Hepatocyte (in vitro differentiated cells): Measurements from ENCODE around the gene GLI2. TPM values are rescaled to one million over a fixed set of nuclear protein-coding genes. Genes with fewer than 3 reads are reported as not detected.

Experiments
- DNase-seq: peaks from one replicate; pipeline ENCODE4 v3.0.0-alpha.2; 2016; ENCODE audit warnings: low spot score
- H2AFZ ChIP-seq: fragments of 200-600 bp; sonication (generic); 2 replicates; pipeline ENCODE4 v1.6.0; 2016; ENCODE audit warnings: antibody characterized with exemption, mild to moderate bottlenecking
- H3K27ac ChIP-seq: fragments of 200-600 bp; sonication (generic); 2 replicates; pipeline ENCODE4 v1.5.1; 2016; ENCODE audit warnings: mild to moderate bottlenecking
- H3K27me3 ChIP-seq: fragments of 200-600 bp; sonication (generic); 2 replicates; pipeline ENCODE4 v1.6.1; 2016
- H3K36me3 ChIP-seq: fragments of 200-600 bp; sonication (generic); replicated peaks from 2 replicates; pipeline ENCODE4 v1.5.1; 2016; ENCODE audit warnings: low read depth; ENCODE audit not compliant: insufficient read depth
- H3K4me1 ChIP-seq: fragments of 200-600 bp; sonication (generic); 2 replicates; pipeline ENCODE4 v1.5.1; 2016; ENCODE audit warnings: mild to moderate bottlenecking, moderate library complexity; ENCODE audit not compliant: insufficient read depth
- H3K4me2 ChIP-seq: fragments of 200-600 bp; sonication (generic); 2 replicates; pipeline ENCODE4 v1.6.0; 2016
- H3K4me3 ChIP-seq: fragments of 200-600 bp; sonication (generic); 2 replicates; pipeline ENCODE4 v1.5.1; 2016; ENCODE audit warnings: mild to moderate bottlenecking
- H3K79me2 ChIP-seq: fragments of 200-600 bp; sonication (generic); 2 replicates; pipeline ENCODE4 v1.6.0; 2017; ENCODE audit warnings: mild to moderate bottlenecking
- H3K9me2 ChIP-seq: fragments of 200-600 bp; sonication (generic); replicated peaks from 2 replicates; pipeline ENCODE4 v1.6.0; 2017; ENCODE audit warnings: mild to moderate bottlenecking; ENCODE audit not compliant: insufficient read depth
- H3K9me3 ChIP-seq: fragments of 200-600 bp; sonication (generic); 2 replicates; pipeline ENCODE4 v1.5.1; 2016; ENCODE audit warnings: low read depth, mild to moderate bottlenecking
- H4K20me1 ChIP-seq: fragments of 200-600 bp; sonication (generic); 2 replicates; pipeline ENCODE4 v1.6.0; 2016; ENCODE audit warnings: mild to moderate bottlenecking; ENCODE audit not compliant: insufficient read depth, poor library complexity, severe bottlenecking
- EZH2 ChIP-seq: fragments of 200-600 bp; sonication (generic); IDR thresholded peaks from 2 replicates; pipeline ENCODE4 v1.6.1; 2016; ENCODE audit warnings: antibody characterized with exemption, mild to moderate bottlenecking, borderline replicate concordance
- EZH2phosphoT487 ChIP-seq: fragments of 200-600 bp; sonication (generic); IDR thresholded peaks from one replicate; pipeline ENCODE4 v1.6.1; 2018; ENCODE audit warnings: antibody characterized with exemption, mild to moderate bottlenecking, low read depth, moderate library complexity; ENCODE audit not compliant: unreplicated experiment, severe bottlenecking
- WGBS: methylation state at CpG from one replicate; pipeline ENCODE4 v1.1.6; 2016; ENCODE audit warnings: low lambda C conversion rate; ENCODE audit errors: missing lambda C conversion rate; 5-methylcytosine and 5-hydroxymethylcytosine counted together
- polyA plus RNA-seq: library from polyadenylated mRNA; unstranded; fragments of >200 nt; fragmentation: Nextera tagmentation; extraction: Ambion mirVana; gene quantifications from 2 replicates; pipeline ENCODE4 v1.2.1, GENCODE V29; 2016
- total RNA-seq: library from RNA; depleted of rRNA; stranded (reverse); fragments of >200 nt; gene quantifications from 2 replicates; pipeline ENCODE4 v1.2.3, GENCODE V29; 2014
- TF ChIP-seq, protein P1 (sequence below): fragments of 200-600 bp; sonication (generic); IDR thresholded peaks from 2 replicates; pipeline ENCODE4 v1.5.1; 2016; ENCODE audit warnings: antibody characterized with exemption, mild to moderate bottlenecking; ENCODE audit not compliant: poor library complexity

The GLI2 gene
- total and polyA plus RNA-seq, 2 experiments from 2014 or later: 5.3 to 5.8 TPM

DNA sequence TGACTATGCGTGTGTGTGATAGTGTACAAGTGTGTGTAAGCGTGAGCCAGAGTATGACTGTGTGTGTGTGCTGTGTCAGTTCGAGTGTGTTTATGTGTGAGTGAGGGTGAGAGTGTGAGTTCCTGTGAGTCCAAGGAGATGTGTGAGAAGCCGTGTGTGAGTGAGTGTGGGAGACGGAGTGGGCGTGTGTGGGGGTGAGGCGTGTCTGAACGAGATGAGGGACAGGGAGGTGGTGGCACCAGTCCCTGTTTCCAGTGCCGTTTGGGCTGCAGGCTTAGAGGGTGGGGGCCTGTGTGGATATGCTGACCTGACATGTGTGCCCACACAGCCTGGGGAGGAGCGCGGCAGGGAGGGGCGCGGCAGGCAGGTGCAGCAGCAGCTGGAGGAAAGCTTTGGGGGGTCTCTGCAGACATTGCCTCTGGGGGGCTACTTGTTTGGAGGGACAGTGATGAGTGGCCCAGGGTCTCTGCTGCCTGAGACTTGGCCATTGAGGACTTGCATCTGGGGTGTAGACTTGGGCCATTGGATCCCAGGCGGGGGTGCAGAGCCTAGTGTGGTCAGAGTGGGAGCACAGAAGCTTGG, 41.6 kb downstream of the GLI2 start:
- H3K9me3 ChIP-seq: no peaks in the 10 kb centered on the region
- no peaks in the 10 kb centered on the region for H3K9me2 ChIP-seq
- no peak for DNase-seq
- H3K36me3 ChIP-seq: no peaks in the 10 kb centered on the region
- no peak overlapping the region for H3K27ac ChIP-seq
- H3K27me3 ChIP-seq: no peaks in the 10 kb centered on the region
- peaks cover under 1% of the 10 kb centered on the region for H3K4me1 ChIP-seq
- 92% methylated on average over 14 of the region's 14 CpGs for WGBS
- H3K4me3 ChIP-seq: no peak overlapping the region
- H2AFZ ChIP-seq: no peak overlapping the region
- H3K79me2 ChIP-seq: peaks cover 29% of the 10 kb centered on the region
- TF ChIP-seq EZH2 (no peak), EZH2phosphoT487 (no peak)
- TF ChIP-seq, protein P1, sequence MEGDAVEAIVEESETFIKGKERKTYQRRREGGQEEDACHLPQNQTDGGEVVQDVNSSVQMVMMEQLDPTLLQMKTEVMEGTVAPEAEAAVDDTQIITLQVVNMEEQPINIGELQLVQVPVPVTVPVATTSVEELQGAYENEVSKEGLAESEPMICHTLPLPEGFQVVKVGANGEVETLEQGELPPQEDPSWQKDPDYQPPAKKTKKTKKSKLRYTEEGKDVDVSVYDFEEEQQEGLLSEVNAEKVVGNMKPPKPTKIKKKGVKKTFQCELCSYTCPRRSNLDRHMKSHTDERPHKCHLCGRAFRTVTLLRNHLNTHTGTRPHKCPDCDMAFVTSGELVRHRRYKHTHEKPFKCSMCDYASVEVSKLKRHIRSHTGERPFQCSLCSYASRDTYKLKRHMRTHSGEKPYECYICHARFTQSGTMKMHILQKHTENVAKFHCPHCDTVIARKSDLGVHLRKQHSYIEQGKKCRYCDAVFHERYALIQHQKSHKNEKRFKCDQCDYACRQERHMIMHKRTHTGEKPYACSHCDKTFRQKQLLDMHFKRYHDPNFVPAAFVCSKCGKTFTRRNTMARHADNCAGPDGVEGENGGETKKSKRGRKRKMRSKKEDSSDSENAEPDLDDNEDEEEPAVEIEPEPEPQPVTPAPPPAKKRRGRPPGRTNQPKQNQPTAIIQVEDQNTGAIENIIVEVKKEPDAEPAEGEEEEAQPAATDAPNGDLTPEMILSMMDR: no peak
- no peak overlapping the region for H3K4me2 ChIP-seq
- H4K20me1 ChIP-seq: no peaks in the 10 kb centered on the region

DNA sequence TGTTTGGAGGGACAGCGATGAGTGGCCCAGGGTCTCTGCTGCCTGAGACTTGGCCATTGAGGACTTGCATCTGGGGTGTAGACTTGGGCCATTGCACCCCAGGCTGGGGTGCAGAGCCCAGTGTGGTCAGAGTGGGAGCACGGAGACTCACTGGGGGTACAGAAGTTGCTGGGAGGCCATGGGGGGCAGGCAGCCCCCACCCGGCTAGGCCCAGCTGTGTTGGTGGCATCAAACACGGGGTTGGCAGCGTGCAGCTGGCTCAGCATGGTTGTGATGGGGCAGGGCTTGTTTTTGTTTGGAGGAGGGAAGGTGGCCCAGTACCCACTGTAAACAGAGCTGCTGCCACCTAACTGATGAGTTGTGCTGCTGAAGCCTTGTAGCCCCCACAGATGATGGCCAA, 42.1 kb downstream of the GLI2 start:
- TF ChIP-seq, protein P1: no peak
- TF ChIP-seq EZH2phosphoT487: no peak
- no peak for TF ChIP-seq EZH2
- H3K9me3 ChIP-seq: no peaks in the 10 kb centered on the region
- H3K4me3 ChIP-seq: no peak overlapping the region
- H3K4me2 ChIP-seq: no peak overlapping the region
- no peak overlapping the region for H2AFZ ChIP-seq
- H3K27me3 ChIP-seq: no peaks in the 10 kb centered on the region
- H3K36me3 ChIP-seq: no peaks in the 10 kb centered on the region
- H4K20me1 ChIP-seq: no peaks in the 10 kb centered on the region
- H3K27ac ChIP-seq: no peak overlapping the region
- no peaks in the 10 kb centered on the region for H3K9me2 ChIP-seq
- DNase-seq: no peak
- WGBS: 100% methylated on average over 5 of the region's 5 CpGs
- H3K79me2 ChIP-seq: peaks cover 33% of the 10 kb centered on the region
- H3K4me1 ChIP-seq: no peaks in the 10 kb centered on the region

DNA sequence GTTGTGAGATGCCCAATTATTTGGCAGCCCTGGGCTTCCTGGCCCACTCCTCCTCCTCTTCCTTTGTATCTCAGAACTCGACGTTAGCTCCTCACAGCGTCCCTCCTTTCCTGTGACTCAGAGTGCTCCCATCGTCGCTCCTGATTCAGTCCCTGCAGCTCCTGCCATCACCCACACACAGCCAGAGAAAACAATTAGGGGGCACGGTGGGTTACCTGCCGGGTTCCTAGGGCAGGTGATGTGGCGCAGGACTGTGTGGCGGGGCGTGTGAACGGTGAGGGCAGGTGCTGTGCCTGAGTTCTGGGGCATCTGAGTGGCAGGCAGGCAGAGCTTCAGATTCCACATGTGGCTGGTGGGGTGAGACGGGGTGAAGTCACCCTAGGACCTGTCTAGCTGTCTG, 42.6 kb downstream of the GLI2 start:
- Histone ChIP-seq H3K79me2 (peaks cover 30% of the 10 kb centered on the region), H3K9me2 (no peaks in the 10 kb centered on the region), H3K4me2 (no peak overlapping the region), H2AFZ (no peak overlapping the region), H3K9me3 (no peaks in the 10 kb centered on the region), H3K36me3 (no peaks in the 10 kb centered on the region), H3K27me3 (no peaks in the 10 kb centered on the region), H3K4me1 (no peaks in the 10 kb centered on the region), H3K27ac (no peak overlapping the region), H3K4me3 (no peak overlapping the region), H4K20me1 (peaks cover 3% of the 10 kb centered on the region)
- 90% methylated on average over 12 of the region's 12 CpGs for WGBS
- no peak for TF ChIP-seq EZH2phosphoT487
- TF ChIP-seq EZH2: no peak
- TF ChIP-seq, protein P1: no peak
- DNase-seq: no peak
